Ishikawa (cell line): ENCODE results near the gene MLYCD.

Source experiments
- CEBPB ChIP-seq: IDR thresholded peaks from 2 replicates; pipeline ENCODE4 v1.6.1; 2012
- EGR1 ChIP-seq: IDR thresholded peaks from 2 replicates; pipeline ENCODE4 v1.6.1; 2012
- RAD21 ChIP-seq: IDR thresholded peaks from 2 replicates; pipeline ENCODE4 v1.6.1; 2012; ENCODE audit warnings: low read depth
- REST ChIP-seq: IDR thresholded peaks from 2 replicates; pipeline ENCODE4 v1.6.1; 2012; ENCODE audit warnings: low read depth, mild to moderate bottlenecking
- TCF12 ChIP-seq: IDR thresholded peaks from 2 replicates; pipeline ENCODE4 v1.6.1; 2012; ENCODE audit warnings: low read depth
- YY1 ChIP-seq: IDR thresholded peaks from 2 replicates; pipeline ENCODE4 v1.6.1; 2012; ENCODE audit warnings: low read depth
- ZBTB7A ChIP-seq: IDR thresholded peaks from 2 replicates; pipeline ENCODE4 v1.6.1; 2012; ENCODE audit warnings: low read depth

GRCh38 chr16:83852774-83853173 is 46.1 kb upstream of the MLYCD start:
- TF ChIP-seq YY1 (no peak), REST (no peak), RAD21 (no peak), EGR1 (no peak), ZBTB7A (no peak), TCF12 (no peak), CEBPB (no peak)
